Globus pallidus (tissue), 1 donor: ENCODE measurements around the gene FAM219B.
"Not testable (repeated sequence)": the region's sequence is repeated elsewhere in the genome, so short reads cannot be mapped to it uniquely, and the experiment has no call there.

ENCODE experiments used
- DNase-seq: peaks from one replicate; pipeline ENCODE4 v3.0.0-alpha.2; 2015; ENCODE audit warnings: low spot score

FAM219B gene, protein sequence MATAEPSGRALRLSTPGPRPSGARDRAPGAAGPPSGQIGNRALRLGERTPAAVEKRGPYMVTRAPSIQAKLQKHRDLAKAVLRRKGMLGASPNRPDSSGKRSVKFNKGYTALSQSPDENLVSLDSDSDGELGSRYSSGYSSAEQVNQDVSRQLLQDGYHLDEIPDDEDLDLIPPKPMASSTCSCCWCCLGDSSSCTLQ

DNA sequence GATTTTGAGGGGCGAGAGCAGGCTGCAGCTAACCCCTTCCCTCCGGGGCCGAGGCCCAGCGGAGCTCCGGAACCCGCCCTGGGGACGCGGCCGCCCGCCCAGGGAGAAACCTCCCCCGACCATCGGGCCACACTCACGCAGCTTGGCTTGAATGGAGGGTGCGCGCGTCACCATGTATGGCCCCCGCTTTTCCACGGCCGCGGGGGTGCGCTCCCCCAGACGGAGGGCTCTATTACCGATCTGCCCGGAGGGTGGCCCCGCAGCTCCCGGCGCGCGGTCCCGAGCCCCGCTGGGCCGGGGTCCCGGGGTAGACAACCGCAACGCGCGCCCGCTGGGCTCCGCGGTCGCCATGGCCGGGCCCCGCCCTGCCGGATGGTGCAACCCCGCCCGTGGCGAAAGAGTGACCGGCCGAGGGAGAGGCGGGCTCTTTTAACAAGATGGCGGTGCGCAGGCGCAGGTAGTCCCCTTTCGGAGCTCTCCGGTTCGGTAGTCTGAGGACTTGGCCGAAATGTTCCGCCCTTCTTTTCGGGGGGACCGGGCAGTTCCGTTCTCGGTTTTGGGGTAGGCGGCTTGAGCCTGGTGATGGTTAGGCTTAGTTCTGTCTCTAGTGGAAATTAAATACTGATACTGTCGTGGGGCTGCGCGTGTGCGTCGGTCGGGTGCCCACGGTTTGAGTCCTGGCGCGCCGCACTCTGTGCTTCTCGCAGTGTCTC, at the start of gene FAM219B:
Gene FAM219B, minus strand, starts transcription at position 402 of the 713 bp plus-strand sequence. Its CDS starts 51 bp downstream, at position 351.
- peak; percentile 90 for DNase-seq

DNA sequence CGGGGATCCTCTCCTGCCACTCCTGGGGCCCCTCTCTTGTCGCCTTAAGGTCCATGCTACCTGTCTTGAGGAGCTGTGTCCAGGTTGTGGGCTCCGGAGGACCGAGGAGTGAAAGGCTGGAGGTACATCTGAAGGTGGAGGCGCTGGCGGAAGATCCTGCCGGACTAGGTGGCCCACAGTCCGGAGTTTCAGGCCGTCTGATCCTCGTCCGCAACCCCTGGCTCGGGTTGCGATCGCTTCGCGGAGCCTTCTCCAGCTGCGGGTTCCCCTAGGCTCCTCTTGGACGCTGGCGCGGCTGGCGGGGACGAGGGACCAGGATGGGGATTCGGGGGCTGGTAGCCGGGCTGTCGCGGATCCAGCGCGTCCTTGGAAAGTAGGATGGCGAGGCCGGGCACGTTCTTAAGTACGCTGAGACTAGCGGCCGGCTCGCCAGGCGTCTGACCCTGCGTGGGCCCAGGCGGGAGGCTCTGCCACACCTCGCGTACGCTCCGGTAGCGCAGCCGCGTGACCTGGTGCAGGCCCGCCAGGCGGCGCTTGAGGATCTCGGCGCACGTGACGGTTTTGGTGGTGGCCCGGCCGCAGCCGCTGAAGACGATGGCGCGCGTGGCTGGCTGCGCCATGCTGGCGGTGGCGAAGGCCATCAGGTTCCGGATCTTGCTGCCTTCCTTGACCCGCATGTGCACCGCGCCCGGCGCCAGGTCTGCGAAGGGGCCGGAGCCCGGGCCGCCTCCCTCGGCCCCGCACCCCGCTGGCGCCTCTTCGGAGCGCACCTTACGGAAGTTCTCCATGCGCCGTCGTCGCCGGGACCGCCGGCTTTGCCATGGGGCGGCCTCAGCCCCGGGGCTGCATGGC, 49.4 kb upstream of the FAM219B start:
- peak; percentile 40 for DNase-seq

DNA sequence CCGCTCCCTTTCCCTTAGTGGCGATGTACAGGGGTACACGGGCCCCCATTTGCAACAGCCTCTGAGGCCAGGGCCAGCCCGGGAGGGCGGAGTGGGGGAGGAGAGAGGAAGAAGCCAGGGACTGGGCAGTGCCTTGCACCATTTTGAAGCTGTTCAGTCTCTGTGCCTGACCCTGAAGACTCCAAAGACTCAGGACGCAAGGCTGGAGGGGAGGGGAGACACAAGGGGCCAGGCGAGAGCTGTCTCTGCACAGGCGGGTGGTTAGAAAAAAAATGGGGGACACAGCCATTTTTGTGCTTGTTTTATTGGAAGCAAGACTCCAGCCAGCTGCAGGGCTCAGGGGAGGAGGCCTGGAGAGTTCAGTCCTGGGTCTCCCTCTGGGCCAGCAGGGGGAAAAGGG, 48.4 kb upstream of the FAM219B start:
- no peak for DNase-seq

- no peak for DNase-seq
Measured at GRCh38 chr15:74954515-74954914, 47.9 kb upstream of the FAM219B start.

DNA sequence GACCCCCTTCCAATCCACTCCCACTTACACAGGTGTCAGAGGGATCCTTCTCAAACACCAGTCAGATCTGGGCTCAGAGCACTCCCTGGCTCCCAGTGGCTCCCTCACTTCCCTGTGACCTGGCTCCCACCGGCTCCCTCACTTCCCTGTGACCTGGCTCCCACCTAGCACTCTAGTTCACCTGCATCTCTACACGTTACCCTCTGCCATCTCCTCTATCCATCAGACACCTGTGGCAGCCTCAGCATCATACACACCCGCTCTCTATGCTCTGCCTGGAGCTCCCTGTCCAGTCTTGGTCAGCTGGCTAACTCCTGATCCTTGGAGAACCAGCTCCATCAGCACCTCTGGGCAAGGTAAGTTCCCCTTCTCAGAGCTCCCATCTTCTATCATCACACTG, 44.4 kb upstream of the FAM219B start:
- no peak for DNase-seq

GRCh38 chr15:74950078-74950908, 43.6 kb upstream of the FAM219B start:
- DNase-seq = peak; percentile 77

DNA sequence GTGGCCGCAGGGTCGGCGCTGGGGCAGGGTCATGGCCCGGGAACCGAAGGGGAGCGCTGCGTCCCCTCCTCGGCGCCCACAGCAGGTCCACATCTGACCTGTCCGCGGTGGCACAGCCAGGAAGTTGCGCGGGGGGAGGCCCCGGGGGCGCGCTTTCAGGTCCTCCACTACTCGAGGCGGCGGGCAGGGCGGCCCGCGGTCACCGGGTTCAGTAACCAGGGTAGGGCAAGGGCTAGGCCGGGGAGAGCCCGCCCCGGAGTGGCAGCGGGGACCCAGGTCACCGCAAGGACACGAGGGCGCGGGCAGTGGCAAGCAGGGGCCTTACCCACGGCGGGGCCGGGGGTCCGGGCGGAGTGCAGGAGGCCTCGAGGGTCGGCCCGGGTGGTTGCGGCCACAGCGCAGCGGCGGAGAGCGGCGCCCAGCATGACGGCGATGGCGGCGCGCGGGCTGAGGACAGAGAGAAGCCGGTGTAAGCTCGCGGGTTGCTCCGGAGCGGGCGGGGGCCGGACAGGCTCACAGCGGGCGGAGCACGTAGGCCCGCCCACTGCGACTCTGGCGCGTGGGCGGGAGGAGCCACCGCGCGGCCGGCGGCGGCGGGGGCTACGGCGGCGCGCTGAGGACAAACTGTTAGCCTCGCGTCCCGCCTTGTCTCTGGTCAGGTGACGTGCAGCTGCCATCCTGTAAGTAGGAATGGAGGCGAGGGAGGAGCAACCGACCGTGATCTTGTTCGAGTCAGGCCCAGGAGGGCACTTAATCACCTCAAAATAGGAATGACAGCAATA, 31.1 kb upstream of the FAM219B start, which contains the start of gene COX5A:
Gene COX5A, minus strand, starts transcription at position 484 of the 782 bp plus-strand sequence. Its CDS starts 59 bp downstream, at position 425.
- DNase-seq = peak; percentile 95

DNA sequence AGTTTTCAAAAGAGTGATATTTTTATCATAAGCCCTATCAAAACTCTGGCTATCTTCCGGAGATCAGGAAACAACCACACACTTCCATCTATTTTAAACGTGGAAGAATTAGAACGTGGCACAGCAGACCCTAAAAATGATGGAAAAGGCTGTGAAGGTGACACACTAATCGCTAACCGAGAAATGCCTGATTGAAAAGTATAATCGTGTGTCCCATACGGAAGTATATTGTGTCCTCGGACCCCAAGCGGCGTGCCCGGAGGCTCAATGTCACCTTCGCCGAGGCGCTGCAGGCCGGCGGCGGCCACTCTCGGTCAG, 30.6 kb upstream of the FAM219B start:
- no peak for DNase-seq

- not testable (repeated sequence) for DNase-seq
Measured at GRCh38 chr15:74935193-74935592, 28.5 kb upstream of the FAM219B start.

DNA sequence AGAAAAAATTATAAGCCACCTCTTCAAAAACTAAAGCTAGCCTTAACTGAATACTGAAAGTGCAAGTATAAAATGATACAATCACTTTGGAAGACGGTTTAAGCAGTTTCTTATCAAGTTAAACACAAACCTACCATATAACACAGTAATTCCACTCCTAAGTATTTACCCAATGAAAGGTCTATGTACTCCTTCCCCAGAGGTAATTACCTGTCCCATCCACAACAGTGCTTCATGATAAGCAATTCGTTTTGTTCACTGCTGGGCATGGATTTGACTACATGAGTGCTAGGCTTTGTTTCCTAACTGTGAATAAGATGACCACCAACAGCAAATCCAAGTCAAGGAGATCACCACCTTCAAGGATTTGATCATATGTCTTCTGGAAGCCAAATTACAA, 26.9 kb upstream of the FAM219B start:
- DNase-seq = no peak

GRCh38 chr15:74928771-74929198, 22.1 kb upstream of the FAM219B start:
- DNase-seq = no peak

- no peak for DNase-seq
Measured at GRCh38 chr15:74924525-74924924, 17.9 kb upstream of the FAM219B start.

- DNase-seq = no peak
Measured at GRCh38 chr15:74920456-74920855, 13.8 kb upstream of the FAM219B start.

GRCh38 chr15:74917676-74918075, 11.0 kb upstream of the FAM219B start:
- DNase-seq = no peak

DNA sequence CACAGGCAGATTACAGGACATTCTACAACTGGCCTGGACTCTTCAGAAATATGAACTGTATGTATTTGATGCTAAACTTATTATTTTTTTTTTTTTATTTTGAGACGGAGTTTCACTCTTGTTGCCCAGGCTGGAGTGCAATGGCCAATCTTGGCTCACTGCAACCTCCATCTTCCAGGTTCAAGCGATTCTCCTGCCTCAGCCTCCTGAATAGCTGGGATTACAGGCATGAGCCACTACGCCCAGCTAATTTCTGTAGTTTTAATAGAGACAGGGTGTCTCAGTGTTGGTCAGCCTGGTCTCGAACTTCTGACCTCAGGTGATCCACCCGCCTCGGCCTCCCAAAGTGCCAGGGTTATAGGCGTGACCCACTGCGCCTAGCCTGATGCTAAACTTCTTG, 7.1 kb upstream of the FAM219B start:
- not testable (repeated sequence) for DNase-seq

DNA sequence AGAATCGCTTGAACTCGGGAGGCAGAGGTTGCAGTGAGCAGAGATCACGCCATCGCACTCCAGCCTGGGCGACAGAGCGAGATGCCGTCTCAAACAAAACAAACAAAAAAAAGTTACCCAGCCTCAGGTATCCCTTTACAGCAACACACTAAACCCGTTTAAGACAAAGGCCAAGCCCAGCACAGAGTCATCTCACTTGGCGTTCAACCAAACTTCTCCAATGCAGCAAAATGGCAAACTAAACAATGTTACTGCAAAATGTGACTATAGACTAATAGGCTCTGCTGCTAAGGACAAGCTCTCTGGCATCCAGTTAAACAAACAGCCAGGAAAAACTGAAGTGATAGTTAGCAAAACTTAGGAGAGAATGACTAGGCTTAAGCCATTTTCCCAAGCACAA, 6.4 kb upstream of the FAM219B start:
- DNase-seq = no peak

GRCh38 chr15:74908635-74909034, 2.0 kb upstream of the FAM219B start:
- no peak for DNase-seq

- DNase-seq = no peak
Measured at GRCh38 chr15:74907163-74907870, 666 bp upstream of the FAM219B start.

DNA sequence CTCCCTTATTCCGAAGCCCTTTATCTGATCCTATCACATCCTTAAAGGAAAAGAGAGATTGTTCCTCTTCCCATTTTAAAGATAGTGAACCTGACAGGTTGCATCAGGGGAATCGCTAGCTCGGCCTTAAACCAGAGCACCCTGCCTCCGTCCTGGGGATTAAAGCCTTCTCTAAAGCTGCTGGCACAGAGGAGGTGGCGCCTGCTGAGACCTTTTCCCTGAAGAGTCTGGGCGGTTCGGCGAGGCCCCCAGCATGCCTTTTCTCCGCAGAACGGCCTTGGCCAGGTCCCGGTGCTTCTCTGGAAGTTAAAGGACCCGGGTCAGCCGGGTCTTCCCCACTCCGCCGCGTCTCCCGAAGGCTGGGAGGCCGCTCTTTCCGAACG, 593 bp downstream of the FAM219B start:
- DNase-seq = peak; percentile 42

GRCh38 chr15:74904190-74904805, 2.4 kb downstream of the FAM219B start:
- no peak for DNase-seq
